NB4 (cell line): Measurements from ENCODE around the gene TXNDC9.

ENCODE experiments used
- POLR2A ChIP-seq: IDR thresholded peaks from 2 replicates; pipeline ENCODE4 v1.6.1; 2011; ENCODE audit warnings: mild to moderate bottlenecking; ENCODE audit not compliant: insufficient read length; ENCODE audit errors: extremely low read depth
- TF ChIP-seq, protein P1 (sequence below): IDR thresholded peaks from one replicate; pipeline ENCODE4 v1.5.1; 2012; ENCODE audit warnings: low read depth, low read length
- TF ChIP-seq, protein P2 (sequence below): IDR thresholded peaks from 2 replicates; pipeline ENCODE4 v1.6.1; 2011; ENCODE audit warnings: low read depth, low read length

- no peak for TF ChIP-seq POLR2A
- TF ChIP-seq, protein P1, sequence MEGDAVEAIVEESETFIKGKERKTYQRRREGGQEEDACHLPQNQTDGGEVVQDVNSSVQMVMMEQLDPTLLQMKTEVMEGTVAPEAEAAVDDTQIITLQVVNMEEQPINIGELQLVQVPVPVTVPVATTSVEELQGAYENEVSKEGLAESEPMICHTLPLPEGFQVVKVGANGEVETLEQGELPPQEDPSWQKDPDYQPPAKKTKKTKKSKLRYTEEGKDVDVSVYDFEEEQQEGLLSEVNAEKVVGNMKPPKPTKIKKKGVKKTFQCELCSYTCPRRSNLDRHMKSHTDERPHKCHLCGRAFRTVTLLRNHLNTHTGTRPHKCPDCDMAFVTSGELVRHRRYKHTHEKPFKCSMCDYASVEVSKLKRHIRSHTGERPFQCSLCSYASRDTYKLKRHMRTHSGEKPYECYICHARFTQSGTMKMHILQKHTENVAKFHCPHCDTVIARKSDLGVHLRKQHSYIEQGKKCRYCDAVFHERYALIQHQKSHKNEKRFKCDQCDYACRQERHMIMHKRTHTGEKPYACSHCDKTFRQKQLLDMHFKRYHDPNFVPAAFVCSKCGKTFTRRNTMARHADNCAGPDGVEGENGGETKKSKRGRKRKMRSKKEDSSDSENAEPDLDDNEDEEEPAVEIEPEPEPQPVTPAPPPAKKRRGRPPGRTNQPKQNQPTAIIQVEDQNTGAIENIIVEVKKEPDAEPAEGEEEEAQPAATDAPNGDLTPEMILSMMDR: no peak
- TF ChIP-seq, protein P2, sequence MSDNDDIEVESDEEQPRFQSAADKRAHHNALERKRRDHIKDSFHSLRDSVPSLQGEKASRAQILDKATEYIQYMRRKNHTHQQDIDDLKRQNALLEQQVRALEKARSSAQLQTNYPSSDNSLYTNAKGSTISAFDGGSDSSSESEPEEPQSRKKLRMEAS: no peak
Measured at GRCh38 chr2:99380376-99381010, 44.4 kb upstream of the TXNDC9 start.
